KOPT-K1 (cell line): ENCODE measurements around the gene TBC1D22A.

ENCODE experiments used
- H3K27ac ChIP-seq: fragments of 200-600 bp; sonication (generic); 2 replicates; pipeline ENCODE4 v1.5.1; 2016; ENCODE audit warnings: antibody characterized with exemption, mild to moderate bottlenecking, low read depth, low read length; ENCODE audit not compliant: poor library complexity, severe bottlenecking
- H3K36me3 ChIP-seq: fragments of 200-600 bp; sonication (generic); 2 replicates; pipeline ENCODE4 v1.5.1; 2017; ENCODE audit warnings: antibody characterized with exemption, mild to moderate bottlenecking, low read length, moderate library complexity; ENCODE audit not compliant: insufficient read depth
- H3K9me3 ChIP-seq: fragments of 200-600 bp; sonication (generic); 2 replicates; pipeline ENCODE4 v1.5.1; 2017; ENCODE audit warnings: antibody characterized with exemption, low read length, mild to moderate bottlenecking; ENCODE audit not compliant: insufficient read depth, poor library complexity, severe bottlenecking

TBC1D22A gene

GRCh38 chr22:47071078-47071806, 308.8 kb downstream of the TBC1D22A start:
- Histone ChIP-seq H3K27ac (no peak overlapping the region), H3K36me3 (no peaks in the 10 kb centered on the region; the same call in 1 of the 2 replicates), H3K9me3 (peaks cover 22% of the 10 kb centered on the region)

GRCh38 chr22:47071807-47072641, 309.6 kb downstream of the TBC1D22A start:
- H3K36me3 ChIP-seq = no peaks in the 10 kb centered on the region; the same call in 1 of the 2 replicates
- H3K27ac ChIP-seq = no peak overlapping the region
- peaks cover 22% of the 10 kb centered on the region for H3K9me3 ChIP-seq

- Histone ChIP-seq H3K36me3 (no peaks in the 10 kb centered on the region; the same call in 1 of the 2 replicates), H3K27ac (no peak overlapping the region), H3K9me3 (peaks cover 22% of the 10 kb centered on the region)
Measured at GRCh38 chr22:47072642-47072967, 310.2 kb downstream of the TBC1D22A start.

GRCh38 chr22:47073075-47073474, 310.6 kb downstream of the TBC1D22A start:
- Histone ChIP-seq H3K27ac (no peak overlapping the region), H3K9me3 (peaks cover 22% of the 10 kb centered on the region), H3K36me3 (no peaks in the 10 kb centered on the region; the same call in 1 of the 2 replicates)

GRCh38 chr22:47074105-47074504, 311.7 kb downstream of the TBC1D22A start:
- Histone ChIP-seq H3K36me3 (no peaks in the 10 kb centered on the region; the same call in 1 of the 2 replicates), H3K9me3 (peaks cover 31% of the 10 kb centered on the region), H3K27ac (no peak overlapping the region)

DNA sequence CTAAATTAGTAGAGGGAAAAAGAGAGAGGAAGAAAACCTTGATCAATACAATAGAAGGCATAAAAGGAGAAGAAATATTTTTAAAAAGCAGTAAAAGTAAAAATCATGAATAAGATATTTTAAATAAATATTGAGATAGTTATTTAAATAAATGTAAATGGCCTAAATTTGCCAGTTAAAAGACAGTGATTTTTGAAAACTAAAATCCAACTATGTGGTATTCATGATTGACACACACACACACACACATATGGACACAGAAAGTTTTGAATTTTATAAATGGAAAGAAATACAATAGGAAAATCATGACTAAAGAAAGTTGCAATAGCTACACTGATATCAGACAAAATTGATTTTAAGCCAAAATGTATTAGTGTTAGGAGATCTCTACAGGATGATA, 313.1 kb downstream of the TBC1D22A start:
- Histone ChIP-seq H3K9me3 (peaks cover 43% of the 10 kb centered on the region), H3K36me3 (no peaks in the 10 kb centered on the region; the same call in 1 of the 2 replicates), H3K27ac (no peak overlapping the region)

DNA sequence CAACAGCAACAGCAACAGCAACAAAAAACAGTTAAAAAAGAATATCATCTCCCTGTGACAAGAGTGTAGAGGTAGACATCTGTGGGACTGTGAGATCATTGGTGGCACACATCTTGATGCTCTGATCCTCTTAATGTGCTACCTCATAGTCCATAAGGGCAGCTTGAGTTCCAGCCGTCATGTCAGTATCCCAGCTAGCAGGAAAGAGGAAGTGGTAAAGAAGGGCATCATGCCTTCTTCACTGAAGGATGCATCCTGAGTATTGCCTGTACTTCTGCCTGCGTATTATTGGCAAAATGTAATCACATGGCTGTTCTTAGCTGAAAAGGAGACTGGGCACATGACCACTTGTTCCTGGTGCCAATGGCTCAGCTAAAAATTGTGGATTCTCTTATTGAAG, 314.3 kb downstream of the TBC1D22A start:
- Histone ChIP-seq H3K27ac (no peak overlapping the region), H3K9me3 (peaks cover 43% of the 10 kb centered on the region), H3K36me3 (no peaks in the 10 kb centered on the region; the same call in 1 of the 2 replicates)

DNA sequence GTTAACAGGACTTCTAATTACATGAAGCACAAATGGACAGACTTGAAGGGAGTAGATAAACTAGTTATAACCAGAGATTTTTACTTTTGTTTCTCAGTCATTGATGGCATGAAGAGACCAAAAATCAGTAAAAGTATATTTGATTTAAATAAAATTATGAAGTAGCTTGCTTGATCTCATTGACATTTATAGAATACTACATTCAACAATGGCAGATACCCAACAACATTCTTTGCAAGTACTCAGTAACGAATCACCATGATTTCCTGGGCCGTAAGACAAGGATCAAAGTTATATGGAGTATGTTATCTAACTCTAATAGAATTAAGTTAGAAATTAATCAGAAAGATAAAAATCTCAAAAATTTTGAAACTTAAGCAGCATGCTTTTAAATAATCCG, 317.6 kb downstream of the TBC1D22A start:
- peaks cover 29% of the 10 kb centered on the region for H3K9me3 ChIP-seq
- no peaks in the 10 kb centered on the region for H3K36me3 ChIP-seq
- H3K27ac ChIP-seq = no peak overlapping the region

DNA sequence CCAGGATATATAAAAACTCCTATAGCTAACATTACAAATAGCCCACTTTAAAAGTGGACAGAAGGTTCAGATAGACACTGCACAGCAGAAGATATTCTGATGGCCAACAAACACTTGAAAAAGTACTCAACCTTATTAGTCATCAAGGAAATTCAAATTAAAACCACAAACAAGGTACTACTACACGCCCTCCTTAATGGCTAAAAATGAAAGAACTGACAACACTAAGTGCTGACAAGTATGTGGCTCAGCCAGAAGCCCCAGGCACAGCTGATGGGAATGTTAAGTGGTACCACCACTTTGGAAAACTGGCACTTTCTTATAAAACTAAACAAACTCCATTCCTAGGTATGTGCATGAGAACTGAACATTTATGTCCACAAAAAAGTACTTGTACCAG, 320.1 kb downstream of the TBC1D22A start:
- peaks cover 21% of the 10 kb centered on the region for H3K9me3 ChIP-seq
- no peaks in the 10 kb centered on the region for H3K36me3 ChIP-seq
- no peak overlapping the region for H3K27ac ChIP-seq

GRCh38 chr22:47083379-47083986, 321.0 kb downstream of the TBC1D22A start:
- Histone ChIP-seq H3K27ac (no peak overlapping the region), H3K9me3 (peaks cover 17% of the 10 kb centered on the region), H3K36me3 (no peaks in the 10 kb centered on the region)

DNA sequence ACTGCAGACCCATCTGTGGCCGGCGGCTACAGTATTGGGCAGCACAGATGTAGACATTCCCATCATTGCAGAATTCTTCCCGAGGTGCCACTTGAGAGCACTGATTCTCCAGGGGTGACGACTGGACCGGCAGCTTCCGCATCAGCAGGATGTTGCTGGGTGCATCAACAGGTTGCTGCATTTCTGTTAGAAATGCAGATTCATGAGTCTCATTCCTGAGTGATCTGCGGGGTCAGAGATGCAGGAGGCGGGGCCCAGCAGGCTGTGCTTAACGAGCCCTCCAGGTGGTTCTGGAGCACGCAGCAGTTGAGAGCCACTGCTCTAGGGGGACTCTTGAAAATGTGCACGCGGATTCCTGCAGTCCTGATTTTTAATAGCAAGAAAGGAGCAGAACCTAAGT, 321.8 kb downstream of the TBC1D22A start:
- Histone ChIP-seq H3K36me3 (no peaks in the 10 kb centered on the region), H3K9me3 (peaks cover 11% of the 10 kb centered on the region), H3K27ac (no peak overlapping the region)

- Histone ChIP-seq H3K9me3 (no peaks in the 10 kb centered on the region), H3K36me3 (no peaks in the 10 kb centered on the region), H3K27ac (no peak overlapping the region)
Measured at GRCh38 chr22:47086596-47087248, 324.3 kb downstream of the TBC1D22A start.

- Histone ChIP-seq H3K27ac (no peak overlapping the region), H3K36me3 (no peaks in the 10 kb centered on the region), H3K9me3 (peaks cover 16% of the 10 kb centered on the region)
Measured at GRCh38 chr22:47088480-47089158, 326.2 kb downstream of the TBC1D22A start.

- no peaks in the 10 kb centered on the region for H3K36me3 ChIP-seq
- peaks cover 20% of the 10 kb centered on the region for H3K9me3 ChIP-seq
- no peak overlapping the region for H3K27ac ChIP-seq
Measured at GRCh38 chr22:47089374-47089773, 326.9 kb downstream of the TBC1D22A start.
